Measurements from ENCODE around the gene NPAS3.

DNA sequence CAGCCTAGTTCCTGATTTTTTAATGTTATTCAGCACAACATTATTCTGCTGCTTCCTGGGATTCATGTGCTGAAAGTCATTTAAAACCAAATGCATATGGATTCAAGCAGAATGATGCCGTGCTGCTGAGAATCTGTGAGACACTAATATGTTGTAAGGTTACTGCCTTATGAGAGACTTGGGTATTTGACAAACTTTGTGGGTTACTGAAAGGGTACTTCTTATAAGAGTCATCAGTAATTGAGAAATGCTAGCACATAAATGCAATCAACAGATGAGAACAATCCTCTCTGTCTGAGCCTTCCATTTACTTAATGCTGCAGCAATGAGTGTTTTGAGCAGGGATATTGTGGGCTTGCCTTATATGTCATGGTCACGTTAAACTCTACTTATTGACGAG lies 175.7 kb downstream of the NPAS3 start:
- TF ChIP-seq, protein P1, sequence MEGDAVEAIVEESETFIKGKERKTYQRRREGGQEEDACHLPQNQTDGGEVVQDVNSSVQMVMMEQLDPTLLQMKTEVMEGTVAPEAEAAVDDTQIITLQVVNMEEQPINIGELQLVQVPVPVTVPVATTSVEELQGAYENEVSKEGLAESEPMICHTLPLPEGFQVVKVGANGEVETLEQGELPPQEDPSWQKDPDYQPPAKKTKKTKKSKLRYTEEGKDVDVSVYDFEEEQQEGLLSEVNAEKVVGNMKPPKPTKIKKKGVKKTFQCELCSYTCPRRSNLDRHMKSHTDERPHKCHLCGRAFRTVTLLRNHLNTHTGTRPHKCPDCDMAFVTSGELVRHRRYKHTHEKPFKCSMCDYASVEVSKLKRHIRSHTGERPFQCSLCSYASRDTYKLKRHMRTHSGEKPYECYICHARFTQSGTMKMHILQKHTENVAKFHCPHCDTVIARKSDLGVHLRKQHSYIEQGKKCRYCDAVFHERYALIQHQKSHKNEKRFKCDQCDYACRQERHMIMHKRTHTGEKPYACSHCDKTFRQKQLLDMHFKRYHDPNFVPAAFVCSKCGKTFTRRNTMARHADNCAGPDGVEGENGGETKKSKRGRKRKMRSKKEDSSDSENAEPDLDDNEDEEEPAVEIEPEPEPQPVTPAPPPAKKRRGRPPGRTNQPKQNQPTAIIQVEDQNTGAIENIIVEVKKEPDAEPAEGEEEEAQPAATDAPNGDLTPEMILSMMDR (IDR thresholded peaks at IDR 0.05) = no peak
- TF ChIP-seq ZFX (IDR thresholded peaks at IDR 0.05; ENCODE audit: borderline replicate concordance) = no peak

Measured in 22Rv1 (cell line).